Left ventricle myocardium inferior (tissue), 1 donor: ENCODE measurements around the gene NEMF. TPM values are rescaled to one million over a fixed set of nuclear protein-coding genes. Genes with fewer than 3 reads are reported as not detected.

ENCODE experiments used
- DNase-seq: peaks from one replicate; pipeline ENCODE4 v3.0.0-alpha.2; 2020
- H3K27ac ChIP-seq: fragments of 200-600 bp; replicated peaks from 2 replicates; pipeline ENCODE4 v1.8.0; 2021
- H3K27me3 ChIP-seq: fragments of 200-600 bp; 2 replicates; pipeline ENCODE4 v1.8.0; 2021; ENCODE audit warnings: low read depth
- H3K36me3 ChIP-seq: fragments of 200-600 bp; 2 replicates; pipeline ENCODE4 v1.8.0; 2021
- H3K4me1 ChIP-seq: fragments of 200-600 bp; 2 replicates; pipeline ENCODE4 v1.8.0; 2021
- H3K4me3 ChIP-seq: fragments of 200-600 bp; 2 replicates; pipeline ENCODE4 v1.8.0; 2021; ENCODE audit warnings: mild to moderate bottlenecking, moderate library complexity
- H3K9me3 ChIP-seq: fragments of 200-600 bp; replicated peaks from 2 replicates; pipeline ENCODE4 v1.8.0; 2021
- intact Hi-C: fragments of 100-400 bp; cut with micrococcal nuclease; formaldehyde crosslinking; loops from one replicate; pipeline ENCODE4 v1.11.0; 2022
- total RNA-seq: library from RNA; stranded (reverse); fragmentation: NEBNext Ultra II Directional; extraction: Animal tissue kit (Norgen Biotek cat#: 25700); gene quantifications from one replicate; pipeline ENCODE4 v1.2.1, GENCODE V29; 2021
- TF ChIP-seq, protein P1 (sequence below): fragments of 200-600 bp; IDR thresholded peaks from 2 replicates; pipeline ENCODE4 v1.8.0; 2021; ENCODE audit warnings: antibody characterized with exemption, mild to moderate bottlenecking, borderline replicate concordance
- donor health status: DM: no; HTN: yes; CAD: no; lungs with severe emphysema.

NEMF gene
- total RNA-seq, 1 donor from 2014 or later, result 52.7 TPM

DNA sequence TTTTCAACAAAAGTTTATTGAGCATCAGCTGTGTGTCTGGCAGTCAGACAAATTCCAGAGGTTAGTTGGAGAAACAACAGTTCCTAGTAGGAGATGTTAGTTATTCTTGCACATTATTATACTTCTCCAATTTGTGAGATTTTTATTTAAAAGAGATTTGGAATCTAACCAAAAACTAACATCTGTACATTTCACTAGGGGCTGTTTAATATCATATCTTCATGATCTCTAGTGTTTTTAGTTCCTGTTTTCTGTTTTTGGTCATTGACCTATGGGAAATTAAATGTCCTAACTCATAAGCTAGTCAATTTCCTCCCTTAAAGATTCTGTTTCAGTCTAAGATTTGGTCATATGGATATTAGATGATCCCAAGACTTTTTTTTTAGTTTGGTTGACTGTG, 118.8 kb downstream of the NEMF start:
- intact Hi-C loops, result no loop called here
- Histone ChIP-seq H3K9me3 (no peaks in the 10 kb centered on the region), H3K36me3 (peaks cover 66% of the 10 kb centered on the region), H3K4me3 (no peak overlapping the region), H3K27ac (no peak overlapping the region), H3K4me1 (no peaks in the 10 kb centered on the region), H3K27me3 (no peaks in the 10 kb centered on the region)
- no peak for DNase-seq
- TF ChIP-seq, protein P1, sequence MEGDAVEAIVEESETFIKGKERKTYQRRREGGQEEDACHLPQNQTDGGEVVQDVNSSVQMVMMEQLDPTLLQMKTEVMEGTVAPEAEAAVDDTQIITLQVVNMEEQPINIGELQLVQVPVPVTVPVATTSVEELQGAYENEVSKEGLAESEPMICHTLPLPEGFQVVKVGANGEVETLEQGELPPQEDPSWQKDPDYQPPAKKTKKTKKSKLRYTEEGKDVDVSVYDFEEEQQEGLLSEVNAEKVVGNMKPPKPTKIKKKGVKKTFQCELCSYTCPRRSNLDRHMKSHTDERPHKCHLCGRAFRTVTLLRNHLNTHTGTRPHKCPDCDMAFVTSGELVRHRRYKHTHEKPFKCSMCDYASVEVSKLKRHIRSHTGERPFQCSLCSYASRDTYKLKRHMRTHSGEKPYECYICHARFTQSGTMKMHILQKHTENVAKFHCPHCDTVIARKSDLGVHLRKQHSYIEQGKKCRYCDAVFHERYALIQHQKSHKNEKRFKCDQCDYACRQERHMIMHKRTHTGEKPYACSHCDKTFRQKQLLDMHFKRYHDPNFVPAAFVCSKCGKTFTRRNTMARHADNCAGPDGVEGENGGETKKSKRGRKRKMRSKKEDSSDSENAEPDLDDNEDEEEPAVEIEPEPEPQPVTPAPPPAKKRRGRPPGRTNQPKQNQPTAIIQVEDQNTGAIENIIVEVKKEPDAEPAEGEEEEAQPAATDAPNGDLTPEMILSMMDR, result no peak

- intact Hi-C loops, result no loop called here
Observed at GRCh38 chr14:49732896-49733295, 119.7 kb downstream of the NEMF start.

More at GRCh38 chr14:49732896-49733295, 119.7 kb downstream of the NEMF start:
- H3K36me3 ChIP-seq, result peaks cover 65% of the 10 kb centered on the region
- H3K4me1 ChIP-seq, result no peaks in the 10 kb centered on the region
- no peaks in the 10 kb centered on the region for H3K27me3 ChIP-seq
- TF ChIP-seq, protein P1, result no peak
- H3K9me3 ChIP-seq, result no peaks in the 10 kb centered on the region
- DNase-seq, result no peak
- H3K27ac ChIP-seq, result no peak overlapping the region
- H3K4me3 ChIP-seq, result no peak overlapping the region

Other genes with a start within 250 kb of the NEMF start
- gene RPL36AL, start 232.2 kb downstream of the NEMF start, total RNA-seq, result 141 TPM
- gene MGAT2, start 232.0 kb downstream of the NEMF start, total RNA-seq, result 12.0 TPM
- 6.2 TPM for gene DNAAF2, start 217.5 kb downstream of the NEMF start, total RNA-seq
- gene POLE2, start 164.6 kb downstream of the NEMF start, total RNA-seq, result 0.69 TPM
- gene KLHDC1, start 159.7 kb downstream of the NEMF start, total RNA-seq, result 10.0 TPM
- gene KLHDC2, start 84.6 kb downstream of the NEMF start, total RNA-seq, result 85.3 TPM
- 24.4 TPM for gene ARF6, start 40.3 kb upstream of the NEMF start, total RNA-seq